Activated CD8-positive, alpha-beta memory T cell treated with anti-CD3 and anti-CD28 coated beads, Interleukin-2, amount 50 U/mL, for 1 hour (primary cell): ENCODE measurements around the gene AGPAT3.

Experiments
- DNase-seq: peaks from one replicate; pipeline ENCODE4 v3.0.0-alpha.2; 2020; ENCODE audit errors: extremely low read depth

AGPAT3 gene

DNA sequence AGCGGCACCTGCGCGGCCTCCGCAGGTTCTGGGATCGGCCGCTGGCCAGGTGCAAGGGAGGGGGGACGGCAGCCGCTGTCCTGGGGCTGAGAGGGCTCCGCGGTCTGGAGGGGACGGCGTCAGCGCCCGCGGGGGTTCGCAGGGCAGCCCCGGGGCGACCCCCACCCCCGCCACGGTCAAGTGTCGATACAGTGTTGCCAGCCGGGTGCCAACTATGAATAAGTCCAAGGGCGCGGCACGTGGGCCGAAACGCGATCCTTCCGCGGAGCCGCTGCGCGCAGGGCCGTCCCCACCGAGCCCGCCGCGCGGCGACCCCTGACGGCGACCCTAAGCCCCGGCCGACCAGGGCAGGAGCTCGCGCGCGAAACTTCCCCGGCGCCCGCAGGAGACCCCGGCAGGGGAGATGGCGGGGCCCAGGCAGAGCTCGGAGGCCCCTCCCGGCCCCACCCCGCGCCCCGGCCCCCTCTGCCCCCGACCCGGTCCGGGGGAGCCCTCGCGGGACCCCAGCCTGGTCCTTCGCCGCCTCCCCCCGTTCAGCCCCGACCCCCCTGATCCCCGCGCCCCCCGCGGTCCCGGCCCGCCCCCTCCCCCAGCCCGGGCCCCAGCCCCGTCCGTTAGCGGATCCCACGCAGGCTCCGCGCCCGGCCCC lies 586 bp upstream of the AGPAT3 start:
- no peak for DNase-seq

DNA sequence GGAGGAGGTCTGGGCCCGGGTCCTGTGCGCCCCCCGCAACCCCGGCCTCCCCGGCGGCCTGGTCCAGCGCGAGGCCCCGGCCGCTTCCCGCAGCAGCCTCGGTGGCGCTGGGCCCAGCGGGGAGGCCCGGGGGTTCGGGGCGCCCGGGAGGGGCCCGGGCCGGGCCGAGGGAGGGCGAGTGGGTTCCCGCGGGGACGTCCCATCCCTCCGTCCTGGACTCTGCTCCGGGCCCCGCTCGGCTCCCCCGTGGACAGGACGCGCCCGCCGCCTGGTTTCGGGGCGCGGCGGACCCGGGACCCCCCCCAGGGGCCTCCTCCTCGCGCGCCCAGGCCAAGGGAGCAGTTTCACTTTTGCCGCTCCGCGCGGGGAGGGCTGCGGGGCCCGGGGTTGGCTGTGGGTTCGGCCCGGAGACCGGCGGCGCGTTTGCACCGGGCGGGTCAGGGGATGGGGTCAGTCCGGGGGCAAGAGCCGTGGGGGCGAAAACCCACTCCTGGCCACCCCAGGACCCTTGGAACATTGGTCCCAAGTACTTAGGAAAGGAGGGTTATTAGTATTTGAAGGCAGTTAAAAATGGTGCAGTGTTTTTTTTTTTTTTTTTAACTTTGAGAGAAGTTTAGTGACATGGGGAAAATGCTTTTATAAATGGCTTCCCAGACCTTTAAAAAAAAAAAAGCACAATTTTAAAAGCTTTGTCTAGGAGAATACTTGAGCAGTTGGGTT lies 677 bp downstream of the AGPAT3 start:
- no peak for DNase-seq

GRCh38 chr21:43866260-43866629 lies 1.2 kb downstream of the AGPAT3 start:
- no peak for DNase-seq

DNA sequence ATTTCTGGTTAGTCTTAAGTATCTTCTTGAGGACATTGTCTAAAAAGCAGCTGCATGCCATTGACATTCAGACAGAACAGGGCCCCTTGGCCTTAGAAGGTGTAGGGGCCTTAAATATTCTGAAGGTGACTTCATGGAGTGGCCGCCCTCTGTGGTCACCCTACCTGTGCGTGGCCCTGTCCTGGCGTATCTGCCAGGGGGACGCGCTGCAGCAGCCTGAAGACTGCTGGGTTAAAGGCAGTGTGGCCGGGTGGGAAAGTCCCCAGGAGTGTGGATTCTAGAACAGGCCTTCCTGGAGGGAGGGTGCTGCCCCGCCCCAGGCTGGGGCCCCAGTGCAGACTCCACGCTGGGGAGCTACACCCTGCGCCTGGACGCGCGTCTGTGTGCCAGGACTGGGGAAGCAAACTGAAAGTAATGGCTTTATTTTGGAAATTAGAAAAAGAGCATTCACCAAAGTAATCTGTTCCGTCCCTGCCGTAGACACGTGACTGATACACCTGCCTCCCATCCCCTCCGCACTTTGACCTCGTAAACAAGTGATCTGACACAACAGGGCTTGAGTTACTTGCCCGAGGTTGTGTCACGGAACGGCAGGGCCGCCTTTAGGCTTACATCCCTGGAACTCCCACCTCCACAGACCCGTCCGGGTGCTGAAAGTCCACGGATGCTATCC lies 1.8 kb downstream of the AGPAT3 start:
- DNase-seq = no peak

GRCh38 chr21:43867332-43867703 lies 2.3 kb downstream of the AGPAT3 start:
- no peak for DNase-seq

DNA sequence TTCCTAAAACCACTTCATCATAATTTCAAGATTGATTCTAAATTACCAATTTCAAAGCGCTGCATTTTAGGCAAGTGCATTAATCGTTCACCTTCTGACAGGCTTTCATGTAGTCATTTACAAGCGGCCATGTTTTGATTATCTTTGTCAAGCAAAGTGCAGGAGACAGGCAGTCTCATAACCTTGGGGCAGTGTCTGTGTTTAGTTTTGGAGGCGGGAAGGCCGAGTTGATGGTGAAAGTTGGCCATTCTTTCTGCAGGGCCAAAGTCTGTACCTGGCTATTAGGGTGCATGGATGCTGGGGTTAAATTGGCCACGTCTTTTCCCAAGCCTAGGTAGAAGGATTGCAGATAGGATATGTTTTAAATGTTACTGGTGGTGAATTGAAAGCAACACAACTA lies 2.9 kb downstream of the AGPAT3 start:
- no peak for DNase-seq

GRCh38 chr21:43868461-43868860 lies 3.4 kb downstream of the AGPAT3 start:
- no peak for DNase-seq

DNA sequence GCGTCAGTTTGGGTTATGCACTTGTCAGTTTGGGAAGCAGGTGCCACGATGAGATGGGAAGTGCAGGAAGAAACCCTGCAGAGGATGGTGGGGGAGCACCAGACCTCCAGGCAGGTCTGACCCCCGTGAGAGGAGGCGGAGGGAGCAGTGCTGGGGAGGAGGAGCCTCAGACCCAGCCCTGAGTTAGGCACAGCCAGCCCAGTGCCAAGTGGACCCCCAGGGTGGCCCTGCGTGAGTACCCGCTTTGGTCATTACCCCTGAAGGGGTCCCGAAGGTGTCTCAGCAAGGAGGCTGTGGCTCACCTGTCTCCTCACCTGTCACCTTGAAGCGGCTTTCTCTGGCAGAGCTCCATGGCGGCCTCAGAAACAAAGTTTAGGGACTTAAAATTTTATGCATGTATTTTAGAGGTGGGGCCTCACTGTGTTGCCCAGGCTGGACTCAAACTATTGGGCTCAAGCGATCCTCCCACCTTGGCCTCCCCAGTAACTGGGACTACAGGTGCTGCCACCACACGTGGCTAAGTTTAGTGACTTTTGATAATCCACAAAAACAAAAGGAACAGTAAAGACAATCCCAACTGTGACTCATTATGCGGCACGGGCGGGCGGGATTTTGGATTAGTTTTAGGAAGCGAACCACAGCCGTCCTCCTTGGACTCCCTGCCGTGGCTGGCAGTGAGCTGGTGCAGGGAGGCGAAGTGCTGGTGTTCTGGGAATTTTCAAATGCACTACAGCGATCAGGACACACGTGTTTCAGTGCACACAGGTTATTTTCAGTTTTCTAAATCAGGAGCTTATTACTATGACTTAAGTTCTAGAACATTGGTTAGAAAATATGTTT lies 4.7 kb downstream of the AGPAT3 start:
- DNase-seq = no peak

GRCh38 chr21:43871487-43871886 lies 6.5 kb downstream of the AGPAT3 start:
- no peak for DNase-seq

DNA sequence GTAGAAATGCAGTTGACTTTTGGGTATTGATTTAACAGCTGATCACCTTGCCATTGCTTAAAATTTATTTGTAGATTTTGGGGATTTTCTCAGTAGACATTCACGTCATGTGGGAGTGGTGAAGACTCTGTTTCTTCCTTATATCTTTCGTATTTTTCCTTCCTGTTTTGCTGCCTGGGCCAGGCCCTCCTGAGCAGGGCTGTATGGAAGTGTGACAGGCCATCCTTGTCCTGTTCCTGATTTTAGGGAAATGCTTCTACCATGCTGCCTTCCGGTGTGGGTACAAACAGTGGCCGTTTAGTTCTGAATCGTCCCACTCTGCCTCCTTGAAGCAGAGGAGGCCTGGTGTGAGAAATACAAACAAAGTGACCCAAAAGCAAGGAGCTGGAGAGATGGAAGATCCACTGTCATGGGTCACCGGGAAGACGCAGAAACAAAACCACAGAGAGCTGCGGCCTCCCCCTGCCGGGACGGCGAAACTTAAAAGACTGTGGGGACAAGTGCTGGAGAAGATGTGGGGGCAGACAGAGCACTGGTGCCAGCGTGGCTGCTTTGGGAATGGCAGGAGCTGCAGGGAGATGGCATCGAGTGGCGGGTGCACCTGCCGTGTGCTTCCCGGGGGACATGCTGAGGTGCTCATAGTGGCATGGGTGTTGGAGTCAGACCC lies 7.6 kb downstream of the AGPAT3 start:
- DNase-seq = no peak

DNA sequence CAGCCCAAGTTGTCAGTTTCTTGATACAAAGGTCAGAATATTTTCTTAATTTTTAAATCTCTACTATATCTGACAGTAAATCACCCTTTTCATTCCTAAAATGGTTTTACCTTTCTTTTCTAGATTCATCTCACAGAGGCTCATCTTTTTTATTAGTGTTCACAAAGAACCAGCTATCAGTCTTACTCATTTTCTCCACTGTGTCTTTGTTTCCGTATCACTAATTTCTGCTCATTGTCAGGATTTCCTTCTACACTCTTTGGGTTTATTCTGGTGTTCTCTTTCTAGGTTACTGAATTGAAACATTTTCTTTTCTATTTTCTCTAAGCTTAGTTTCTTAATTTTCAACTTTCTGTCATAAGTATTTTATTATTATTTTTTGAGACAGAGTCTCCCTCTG lies 8.7 kb downstream of the AGPAT3 start:
- no peak for DNase-seq

DNA sequence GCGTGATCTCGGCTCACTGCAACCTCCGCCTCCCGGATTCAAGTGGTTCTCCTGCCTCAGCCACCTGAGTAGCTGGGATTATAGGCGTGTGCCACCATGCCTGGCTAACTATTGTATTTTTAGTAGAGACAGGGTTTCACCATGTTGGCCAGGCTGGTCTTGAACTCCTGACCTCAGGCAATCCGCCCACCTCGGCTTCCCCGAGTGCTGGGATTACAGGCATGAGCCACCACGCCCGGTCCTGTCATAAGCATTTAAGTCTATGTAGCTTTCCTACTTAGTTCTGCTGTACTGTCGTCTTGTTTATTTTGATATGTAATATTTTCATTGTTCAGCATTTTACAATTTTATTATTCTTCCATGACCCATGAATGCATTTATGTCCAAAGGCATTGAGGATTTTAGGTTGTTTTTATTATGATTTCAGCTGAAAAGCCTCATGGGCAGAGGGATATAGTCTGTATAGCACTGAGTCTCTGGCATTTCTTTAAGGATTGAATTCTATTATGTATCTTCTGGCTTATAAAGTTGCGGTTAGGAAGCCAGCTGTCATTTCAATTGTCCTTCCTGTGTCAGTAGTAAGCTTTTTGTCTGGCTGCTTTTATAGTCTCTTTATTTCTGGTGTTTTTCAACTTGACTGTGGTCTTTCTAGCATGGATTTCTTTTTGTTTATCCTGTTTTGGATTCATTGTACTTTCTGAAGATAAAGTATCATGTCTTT lies 9.2 kb downstream of the AGPAT3 start:
- DNase-seq = no peak

- DNase-seq = no peak
Measured at GRCh38 chr21:43876605-43877004, 11.6 kb downstream of the AGPAT3 start.

DNA sequence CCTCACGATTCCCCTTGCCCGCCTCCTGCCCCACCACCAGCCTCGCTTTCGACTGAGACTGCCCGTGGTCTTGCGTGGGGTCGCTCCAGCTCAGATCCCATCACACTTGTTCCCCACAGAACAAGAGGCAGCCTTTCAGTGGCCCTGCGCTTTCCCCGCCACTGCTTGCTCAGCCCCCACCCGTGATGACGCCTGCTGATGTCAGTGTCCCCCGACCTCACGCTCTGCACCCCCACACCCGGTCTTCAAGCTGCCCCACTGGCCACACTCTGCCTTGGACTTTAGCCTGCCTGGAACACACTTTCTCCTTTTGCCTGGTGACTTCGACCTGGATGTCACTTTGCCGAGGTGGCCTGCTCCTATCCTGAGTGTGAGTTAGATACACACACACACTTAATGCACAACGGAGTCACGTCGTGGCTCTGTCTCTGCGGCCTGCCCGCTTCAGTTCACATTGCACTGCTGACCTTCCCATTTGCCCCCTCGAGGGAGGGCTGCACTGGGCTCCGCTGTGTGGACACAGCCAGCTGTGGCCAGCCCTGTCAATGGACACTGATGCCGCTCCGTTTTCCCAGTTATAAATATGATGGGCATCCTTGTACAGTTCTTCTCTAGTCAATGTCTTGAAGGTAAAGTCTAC lies 13.0 kb downstream of the AGPAT3 start:
- no peak for DNase-seq

- no peak for DNase-seq
Measured at GRCh38 chr21:43879348-43880110, 14.5 kb downstream of the AGPAT3 start.

DNA sequence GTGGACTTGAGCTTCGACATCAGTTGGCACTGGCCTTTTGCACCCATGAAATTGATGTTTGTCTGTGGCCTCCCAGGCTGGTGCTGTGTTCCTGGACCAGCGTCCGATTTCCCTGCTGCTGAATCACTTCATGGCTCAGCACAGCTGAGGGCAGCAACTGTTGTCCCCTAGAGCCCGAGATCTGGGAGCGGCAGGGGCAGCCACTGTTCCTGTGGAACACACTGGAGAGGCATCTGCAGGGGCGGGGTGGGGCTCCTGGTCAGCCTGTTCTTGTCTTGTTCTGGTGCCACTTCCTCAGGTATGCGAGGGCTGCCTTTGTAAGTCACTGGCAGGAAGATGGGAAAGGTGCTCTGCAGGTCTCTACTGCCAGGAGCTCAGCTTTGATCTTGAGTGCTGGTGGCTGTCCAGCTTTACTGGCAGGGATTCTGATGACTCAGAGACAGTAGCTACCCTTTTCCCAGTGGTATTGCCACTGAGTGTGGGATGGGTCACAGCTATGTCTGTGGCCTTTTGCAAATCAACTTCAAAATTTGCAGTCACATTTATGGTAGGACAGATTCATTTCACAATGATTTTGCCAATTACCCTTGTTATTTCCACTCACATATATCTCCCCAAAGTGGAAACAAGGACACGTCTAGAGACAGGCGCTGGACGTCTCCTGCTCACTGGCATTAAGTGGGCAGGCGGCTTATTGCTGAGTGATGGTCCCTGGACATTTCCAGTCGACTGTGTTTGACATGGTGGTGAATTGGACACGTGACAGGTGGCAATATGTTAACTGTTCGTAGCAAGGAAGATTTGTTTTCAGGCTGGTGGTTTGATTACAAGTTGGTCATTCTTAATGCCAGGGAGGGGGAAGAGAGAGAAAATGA lies 15.3 kb downstream of the AGPAT3 start:
- DNase-seq = no peak

DNA sequence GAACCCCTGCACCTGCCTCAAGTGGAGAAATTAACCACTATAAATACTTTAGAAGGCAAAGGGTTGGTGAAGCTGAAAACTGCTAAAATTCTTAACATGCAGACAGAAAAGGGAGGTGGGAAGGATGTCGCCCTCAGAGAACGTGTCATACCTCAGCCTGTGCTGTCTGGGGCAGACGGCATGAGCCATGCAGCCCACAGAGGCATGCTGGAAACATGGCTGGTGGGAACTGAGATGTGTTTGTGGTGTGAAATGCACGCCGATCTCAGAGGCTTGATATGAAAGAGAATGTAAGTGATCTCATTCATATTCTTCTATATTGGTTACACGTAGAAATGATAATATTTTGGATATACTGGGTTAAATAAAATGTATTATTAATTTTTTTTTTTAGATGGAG lies 16.3 kb downstream of the AGPAT3 start:
- DNase-seq = no peak

DNA sequence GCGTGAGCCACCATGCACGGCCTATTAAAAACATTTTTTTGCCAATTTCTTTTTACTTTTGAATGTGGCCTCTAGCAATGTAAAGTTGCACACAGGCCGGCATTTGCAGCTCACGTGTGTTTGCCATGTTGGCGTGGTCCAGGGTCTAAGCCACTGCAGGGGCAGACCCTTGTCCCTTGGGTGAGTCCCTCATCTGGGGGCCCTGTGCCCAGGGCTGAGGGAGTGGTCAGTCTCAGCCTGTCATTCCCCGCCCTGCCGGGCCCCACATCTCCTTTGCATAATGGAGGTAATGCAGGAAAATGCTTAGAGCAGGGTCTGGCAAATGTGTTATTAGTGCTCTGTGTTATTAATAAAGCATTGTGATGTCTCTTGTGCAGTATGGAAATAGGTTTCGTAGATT lies 16.9 kb downstream of the AGPAT3 start:
- no peak for DNase-seq
